ENCODE results near the gene LILRA1.
"Not testable (repeated sequence)": the region's sequence is repeated elsewhere in the genome, so short reads cannot be mapped to it uniquely, and the experiment has no call there.

Gene LILRA1

DNA sequence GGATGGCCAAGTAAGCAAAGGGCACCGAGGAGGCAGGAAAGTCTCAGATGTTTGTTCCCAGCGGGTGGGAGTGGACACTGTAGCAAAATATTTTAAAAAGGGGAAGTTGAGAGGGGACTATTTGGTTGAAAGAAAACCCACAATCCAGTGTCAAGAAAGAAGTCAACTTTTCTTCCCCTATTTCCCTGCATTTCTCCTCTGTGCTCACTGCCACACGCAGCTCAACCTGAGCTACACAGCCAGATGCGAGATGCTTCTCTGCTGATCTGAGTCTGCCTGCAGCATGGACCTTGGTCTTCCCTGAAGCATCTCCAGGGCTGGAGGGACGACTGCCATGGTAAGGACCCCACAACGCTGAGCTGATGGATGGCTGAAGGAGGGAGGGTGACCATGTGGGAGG is at the start of gene LILRA1:
Gene LILRA1, plus strand, starts transcription at position 188 of the 400 bp plus-strand sequence. CDS start 613 bp downstream, outside the sequence.
- in situ Hi-C loops (cut with MboI; ENCODE audit: low pct_unique_long_range_greater_than_20kb, low sequenced_read_pairs), result not testable (repeated sequence)
- DNase-seq, result peak; percentile 90

DNA sequence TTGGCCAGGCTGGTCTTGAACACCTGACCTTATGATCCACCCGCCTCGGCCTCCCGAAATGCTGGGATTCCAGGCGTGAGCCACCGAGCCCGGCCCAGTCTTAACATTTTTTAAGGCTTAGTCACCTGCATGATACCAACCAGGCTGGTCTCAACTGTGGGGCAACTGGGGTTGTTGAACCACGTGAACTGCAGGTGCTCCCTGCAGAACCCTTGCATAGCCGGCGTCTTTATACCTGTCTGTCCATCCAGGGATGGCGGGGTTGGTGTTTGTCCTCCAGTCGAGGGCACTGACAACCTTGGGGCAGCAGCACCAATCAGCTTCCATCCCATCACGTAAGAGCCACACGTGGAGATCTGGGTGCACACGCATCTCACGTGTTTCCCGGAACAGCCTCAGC is 44.6 kb upstream of the LILRA1 start:
- no peak for DNase-seq

DNA sequence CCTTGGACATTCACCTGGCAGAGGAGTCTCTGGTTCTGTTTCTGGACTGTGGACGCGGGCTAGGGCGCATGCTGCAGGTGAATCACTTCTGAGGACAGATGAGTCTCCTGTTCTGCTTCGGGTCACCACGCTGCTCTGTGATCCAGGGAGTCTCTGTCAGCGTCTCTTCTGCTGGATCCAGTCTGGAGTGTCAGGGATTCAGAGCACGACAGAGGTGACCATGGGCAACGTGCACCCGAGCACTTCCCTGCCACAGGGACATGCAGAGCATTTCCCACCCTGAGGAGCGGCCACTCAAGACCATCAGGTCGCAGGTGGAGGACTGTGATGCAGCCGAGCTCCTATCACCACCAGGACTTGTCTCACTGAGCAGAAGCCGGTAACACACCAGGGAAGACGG is 44.2 kb upstream of the LILRA1 start:
- in situ Hi-C loops (cut with MboI; ENCODE audit: low pct_unique_long_range_greater_than_20kb, low sequenced_read_pairs), result no loop called here
- DNase-seq, result no peak

More for the DNA sequence above, 44.6 kb upstream of the LILRA1 start:
- in situ Hi-C loops (cut with MboI; ENCODE audit: low pct_unique_long_range_greater_than_20kb, low sequenced_read_pairs), result no loop called here

DNA sequence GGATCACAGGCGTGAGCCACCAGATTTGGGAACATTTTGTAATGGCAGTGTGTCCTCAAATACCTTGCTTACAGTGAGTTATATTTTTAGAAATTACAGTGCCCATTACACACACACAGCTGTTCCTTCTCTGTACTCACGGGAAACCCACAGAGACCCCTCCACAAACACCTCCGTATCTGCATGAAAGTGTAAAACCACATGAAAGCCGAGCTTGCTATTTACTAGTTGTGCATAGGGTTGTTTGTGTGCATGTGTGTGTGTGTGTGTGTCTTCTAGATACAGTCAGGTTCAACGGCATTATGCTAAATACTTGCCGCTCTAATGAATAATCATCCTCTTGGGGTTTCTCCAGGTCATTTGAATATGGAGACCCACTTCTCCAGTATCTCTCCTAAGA is 42.1 kb upstream of the LILRA1 start:
- no peak for DNase-seq
- in situ Hi-C loops (cut with MboI; ENCODE audit: low pct_unique_long_range_greater_than_20kb, low sequenced_read_pairs), result no loop called here

DNA sequence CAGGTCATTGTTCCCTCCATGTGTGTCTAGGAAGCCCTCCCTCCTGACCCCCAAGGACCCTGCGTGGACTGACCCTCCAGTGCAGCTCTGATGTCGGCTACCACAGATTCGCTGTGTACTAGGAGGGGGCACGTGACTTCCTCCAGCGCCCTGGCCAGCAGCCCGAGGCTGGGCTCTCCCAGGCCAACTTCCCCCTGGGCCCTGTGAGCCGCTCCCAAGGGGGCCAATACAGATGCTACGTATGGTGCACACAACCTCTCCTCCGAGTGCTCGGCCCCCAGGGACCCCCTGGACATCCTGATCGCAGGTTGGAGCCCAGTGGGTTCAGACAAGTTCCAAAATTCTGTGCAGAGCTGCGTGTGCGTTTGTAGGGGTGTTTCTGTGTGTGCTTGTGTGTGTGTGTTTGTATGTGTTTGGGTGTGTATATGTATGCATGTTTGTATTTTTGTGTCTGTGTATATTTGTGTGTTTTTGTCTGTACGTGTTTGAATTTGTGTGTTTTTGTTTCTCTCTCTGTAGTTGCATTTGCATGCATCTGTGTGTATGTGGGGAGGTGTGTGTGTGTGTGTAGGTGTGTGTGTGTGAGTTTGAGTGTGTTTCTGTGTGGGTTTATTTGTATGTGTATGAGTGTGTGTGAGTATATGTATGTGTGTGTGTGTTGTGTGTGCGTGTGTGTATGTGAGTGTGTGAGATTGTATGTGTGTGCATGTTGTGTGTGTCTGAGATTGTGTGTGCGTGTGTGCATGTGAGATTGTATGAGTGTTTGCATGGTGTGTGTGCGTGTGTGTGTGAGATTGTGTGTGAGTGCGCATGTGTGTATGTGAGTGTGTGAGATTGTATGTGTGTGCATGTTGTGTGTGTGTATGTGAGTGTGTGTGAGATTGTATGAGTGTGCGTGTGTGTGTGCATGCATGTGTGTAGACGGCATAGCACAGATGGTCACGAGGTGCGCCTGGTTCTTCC is 41.2 kb upstream of the LILRA1 start:
- no peak for DNase-seq
- in situ Hi-C loops (cut with MboI; ENCODE audit: low pct_unique_long_range_greater_than_20kb, low sequenced_read_pairs), result no loop called here

DNA sequence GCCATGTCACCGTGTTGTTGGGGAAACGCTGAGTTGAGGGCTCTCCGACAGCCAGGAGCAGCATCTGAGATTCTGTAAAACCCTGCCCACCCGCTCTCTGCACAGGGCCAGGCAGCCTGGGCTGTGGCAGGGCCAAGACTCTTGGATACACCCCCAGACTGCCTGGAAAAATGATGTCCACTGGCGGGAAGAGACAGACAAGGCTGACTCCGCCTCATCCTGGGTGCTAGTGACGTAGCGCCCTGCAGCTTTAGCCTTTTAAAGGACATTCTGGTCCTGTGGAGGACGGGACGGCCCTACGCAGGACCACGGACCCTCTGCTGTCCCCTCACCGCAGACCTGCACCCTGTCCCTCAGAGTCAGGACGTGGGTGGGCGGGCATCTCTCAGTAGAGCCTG is 40.5 kb upstream of the LILRA1 start:
- in situ Hi-C loops (cut with MboI; ENCODE audit: low pct_unique_long_range_greater_than_20kb, low sequenced_read_pairs), result no loop called here
- DNase-seq, result no peak

DNA sequence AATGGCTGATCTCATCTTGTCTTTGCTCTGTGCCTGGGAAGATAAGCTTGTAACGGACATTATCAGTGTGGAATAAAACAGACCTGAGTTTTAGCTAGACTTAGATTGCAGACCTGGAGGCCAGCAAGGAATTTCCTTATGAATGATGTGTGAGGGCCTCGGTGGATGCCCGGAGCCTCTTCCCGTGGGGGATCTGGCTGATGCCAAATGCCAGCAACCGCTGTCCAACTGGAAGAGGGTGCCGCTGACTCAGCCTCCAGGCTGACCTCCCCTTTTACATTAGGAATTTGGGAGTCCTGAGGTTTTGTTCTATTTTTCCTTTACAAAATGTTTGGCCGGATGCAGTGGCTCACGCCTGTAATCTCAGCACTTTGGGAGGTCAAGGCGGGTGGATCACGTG is 39.4 kb upstream of the LILRA1 start:
- in situ Hi-C loops (cut with MboI; ENCODE audit: low pct_unique_long_range_greater_than_20kb, low sequenced_read_pairs), result no loop called here
- no peak for DNase-seq

DNA sequence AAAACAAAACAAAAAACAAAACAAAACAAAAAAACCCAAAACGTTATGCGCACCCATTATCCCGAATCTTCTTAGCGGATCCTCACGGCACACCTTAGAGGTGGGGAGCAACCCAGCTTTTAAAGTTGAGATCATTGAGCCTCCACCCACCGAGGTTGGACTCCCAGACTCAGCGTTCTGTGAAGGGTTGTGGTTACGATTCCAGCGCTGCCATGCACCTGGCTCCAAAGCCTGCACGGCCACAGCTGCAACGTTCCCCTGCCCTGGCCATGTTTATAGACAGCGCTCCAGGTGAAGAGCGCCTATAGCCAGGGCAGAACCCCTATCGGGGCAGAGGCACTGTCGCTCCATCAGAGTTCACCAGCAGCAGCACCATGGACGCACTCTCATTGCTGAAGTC is 38.5 kb upstream of the LILRA1 start:
- in situ Hi-C loops (cut with MboI; ENCODE audit: low pct_unique_long_range_greater_than_20kb, low sequenced_read_pairs), result no loop called here
- no peak for DNase-seq

DNA sequence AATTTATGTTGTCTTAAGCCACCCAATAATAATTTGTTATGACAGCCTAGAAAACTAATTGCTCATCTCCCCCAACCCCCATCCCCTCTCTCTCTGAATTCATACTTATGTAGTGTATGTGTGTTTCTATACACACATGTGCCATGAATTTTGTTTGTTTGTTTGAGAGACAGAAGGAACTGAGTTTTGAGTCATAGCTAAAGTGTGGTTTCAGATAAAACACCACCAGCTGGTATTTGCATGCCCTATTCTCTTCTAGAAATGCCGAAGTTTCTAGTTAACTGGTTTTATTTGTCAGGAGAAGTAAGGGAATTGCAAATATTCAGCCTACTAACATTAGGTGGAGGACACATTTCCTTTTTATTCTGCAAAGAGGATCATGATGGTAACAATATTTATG is 37.2 kb upstream of the LILRA1 start:
- DNase-seq, result no peak
- in situ Hi-C loops (cut with MboI; ENCODE audit: low pct_unique_long_range_greater_than_20kb, low sequenced_read_pairs), result no loop called here

DNA sequence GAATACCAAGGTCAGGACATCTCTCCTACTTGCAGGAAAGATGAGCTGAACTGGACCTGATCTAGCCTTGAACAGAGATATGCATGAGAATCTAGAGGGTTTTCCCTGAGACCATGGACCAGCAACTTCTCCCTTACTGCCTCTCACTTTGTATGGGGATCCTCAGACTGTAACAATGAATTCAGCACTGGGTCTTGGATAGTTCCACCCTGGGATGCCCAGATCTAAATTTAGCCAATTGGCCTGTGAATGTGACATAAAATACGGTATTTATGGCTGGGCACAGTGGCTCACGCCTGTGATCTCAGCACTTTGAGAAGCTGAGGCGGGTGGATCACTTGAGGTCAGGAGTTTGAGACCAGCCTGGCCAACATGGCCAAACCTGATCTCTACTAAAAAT is 35.1 kb upstream of the LILRA1 start:
- DNase-seq, result no peak
- in situ Hi-C loops (cut with MboI; ENCODE audit: low pct_unique_long_range_greater_than_20kb, low sequenced_read_pairs), result no loop called here

DNA sequence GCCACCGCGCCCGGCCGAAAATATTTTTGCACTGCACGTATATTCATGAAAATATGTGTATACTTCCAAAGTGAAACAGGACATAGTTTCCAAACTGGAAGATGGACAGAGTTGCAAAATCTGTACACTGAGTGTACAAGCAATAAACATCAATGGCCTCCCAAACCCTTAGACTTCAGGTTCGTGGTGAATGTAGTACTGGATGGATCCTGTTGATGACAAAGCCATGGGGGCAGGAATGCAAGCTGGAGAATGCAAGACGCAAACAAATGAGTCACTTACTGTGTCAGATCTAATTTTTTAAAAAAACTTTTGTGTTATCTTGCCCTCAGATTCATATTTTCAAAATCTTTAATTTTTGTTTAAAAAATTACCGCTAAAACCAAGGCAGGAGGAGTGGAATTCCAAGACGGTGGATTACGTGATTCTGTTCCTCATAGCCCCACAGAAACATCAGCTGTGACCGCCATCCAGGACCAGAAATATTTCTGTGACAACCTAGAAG is 32.5 kb upstream of the LILRA1 start:
- in situ Hi-C loops (cut with MboI; ENCODE audit: low pct_unique_long_range_greater_than_20kb, low sequenced_read_pairs), result no loop called here
- no peak for DNase-seq

DNA sequence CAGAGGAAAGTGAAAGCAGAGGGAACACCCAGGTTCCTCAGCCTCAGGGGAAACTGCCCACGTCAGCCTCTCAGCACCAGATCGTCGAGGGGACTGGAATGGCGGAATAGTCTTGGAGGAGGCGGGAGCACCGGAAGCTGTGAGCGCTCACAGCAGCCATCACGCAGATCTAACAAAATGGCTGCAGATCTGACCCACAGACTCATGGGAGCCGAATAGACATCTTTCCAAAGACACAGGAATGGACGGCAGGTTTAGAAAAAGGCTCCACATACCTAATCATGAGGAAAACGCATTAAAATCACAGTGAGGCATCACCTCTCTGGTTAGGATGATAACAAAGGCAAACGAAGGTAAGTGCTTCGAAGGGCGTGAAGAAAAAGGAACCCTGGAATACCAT is 31.6 kb upstream of the LILRA1 start:
- no peak for DNase-seq
- in situ Hi-C loops (cut with MboI; ENCODE audit: low pct_unique_long_range_greater_than_20kb, low sequenced_read_pairs), result no loop called here

DNA sequence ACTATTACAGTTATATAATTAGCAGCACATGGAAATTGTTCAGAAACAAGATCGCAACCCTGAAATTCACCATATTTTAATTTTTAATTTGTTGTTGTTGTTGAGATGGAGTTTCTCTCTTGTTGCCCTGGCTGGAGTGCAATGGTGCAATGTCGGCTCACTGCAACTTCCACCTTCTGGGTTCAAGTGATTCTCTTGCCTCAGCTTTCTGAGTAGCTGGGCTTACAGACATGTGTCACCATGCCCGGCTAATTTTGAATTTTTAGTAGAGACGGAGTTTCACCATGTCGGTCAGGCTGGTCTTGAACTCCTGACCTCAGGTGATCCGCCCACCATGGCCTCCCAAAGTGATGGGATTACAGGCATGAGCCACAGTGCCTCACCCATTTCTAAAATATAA is 30.2 kb upstream of the LILRA1 start:
- DNase-seq; in situ Hi-C loops (cut with MboI; ENCODE audit: low pct_unique_long_range_greater_than_20kb, low sequenced_read_pairs): not testable (repeated sequence)

DNA sequence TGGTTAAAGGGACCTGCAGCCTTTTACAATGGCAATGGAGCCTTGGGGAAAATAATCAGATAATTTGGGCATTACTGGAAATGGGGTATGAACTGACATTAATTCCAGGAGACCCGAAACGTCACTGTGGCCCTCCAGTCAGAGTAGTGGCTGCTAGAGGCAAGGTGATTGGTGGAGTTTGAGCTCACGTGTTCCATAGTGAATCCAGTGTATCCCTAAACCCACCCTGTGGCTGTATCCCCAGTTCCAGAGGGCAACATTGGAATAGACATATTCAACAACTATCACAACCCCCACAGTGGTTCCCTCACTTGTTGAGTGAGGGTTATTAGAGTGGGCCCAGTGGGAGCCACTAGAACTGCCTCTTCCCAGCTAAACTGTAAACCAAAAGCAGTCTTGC is 23.1 kb upstream of the LILRA1 start:
- no peak for DNase-seq
- in situ Hi-C loops (cut with MboI; ENCODE audit: low pct_unique_long_range_greater_than_20kb, low sequenced_read_pairs), result no loop called here

DNA sequence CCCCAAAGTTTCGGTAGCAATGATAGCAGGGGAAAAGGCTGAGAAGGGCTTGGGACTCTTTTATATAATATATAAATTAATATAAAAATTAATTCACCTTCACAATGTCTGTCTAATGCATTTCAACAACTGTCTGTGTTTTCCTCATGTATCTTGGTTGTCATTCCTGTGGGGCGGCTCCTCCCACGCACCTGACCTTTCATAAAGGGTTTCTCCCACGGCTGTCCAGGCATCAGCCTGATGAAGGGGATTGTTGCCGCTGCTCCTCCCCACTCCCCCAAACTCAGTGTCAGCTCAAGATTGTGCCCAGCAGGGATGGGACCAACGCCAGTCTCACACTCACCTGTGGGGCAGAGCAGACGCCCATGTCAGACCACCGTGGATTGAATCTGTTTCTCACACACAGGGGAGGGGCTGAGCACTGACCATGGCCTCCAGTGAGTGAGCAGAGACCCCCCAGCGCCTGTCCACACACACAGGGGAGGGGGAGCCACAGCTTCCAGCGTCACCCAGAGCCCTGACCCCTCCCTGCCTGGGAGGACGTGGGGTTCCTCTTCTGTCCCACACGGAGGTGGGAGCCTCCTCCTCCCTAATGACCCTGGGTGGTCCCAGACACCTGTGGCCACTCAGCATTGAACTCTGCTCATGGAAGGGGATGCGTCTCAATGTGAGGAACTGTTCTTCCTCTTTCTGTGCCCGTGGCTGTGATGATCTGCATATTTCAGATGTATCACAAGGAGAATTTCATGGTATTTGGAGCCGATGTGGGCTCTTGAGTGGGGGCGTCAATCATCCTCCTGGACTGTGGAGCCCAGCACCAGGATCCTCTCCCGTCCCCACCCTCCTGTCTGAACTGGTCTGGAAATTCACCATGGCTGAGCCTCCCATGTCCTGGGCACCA is 21.5 kb upstream of the LILRA1 start:
- DNase-seq, result peak; percentile 67
- in situ Hi-C loops (cut with MboI; ENCODE audit: low pct_unique_long_range_greater_than_20kb, low sequenced_read_pairs), result not testable (repeated sequence)

DNA sequence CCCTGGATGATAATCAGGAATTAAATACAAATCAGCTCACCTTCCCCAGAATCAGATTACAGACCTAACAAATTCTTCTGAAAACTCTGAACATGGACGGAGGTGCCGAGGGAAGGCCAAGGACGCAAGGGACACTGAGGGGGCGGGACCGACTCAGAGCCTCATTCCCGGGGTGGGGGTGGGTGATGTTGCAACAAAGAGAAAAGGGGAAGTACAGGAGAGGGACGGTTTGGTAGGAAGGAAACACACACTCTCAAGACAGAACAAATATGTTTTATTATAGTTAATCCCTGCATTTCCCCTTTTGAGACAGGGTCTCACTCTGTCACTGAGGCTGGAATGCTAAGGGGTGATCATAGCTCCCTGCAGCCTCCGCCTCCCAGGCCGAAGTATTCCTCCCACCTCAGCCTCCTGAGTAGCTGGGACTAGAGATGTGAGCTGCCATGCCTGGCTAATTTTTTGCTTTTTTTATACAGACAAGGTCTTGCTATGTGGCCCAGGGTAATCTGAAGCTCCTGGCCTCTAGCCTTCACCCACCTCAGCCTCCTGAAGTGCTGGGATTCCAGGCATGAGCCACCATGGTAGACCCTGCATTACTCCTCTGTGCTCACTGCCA is 20.6 kb upstream of the LILRA1 start:
- DNase-seq, result peak; percentile 90
- in situ Hi-C loops (cut with MboI; ENCODE audit: low pct_unique_long_range_greater_than_20kb, low sequenced_read_pairs), result no loop called here

DNA sequence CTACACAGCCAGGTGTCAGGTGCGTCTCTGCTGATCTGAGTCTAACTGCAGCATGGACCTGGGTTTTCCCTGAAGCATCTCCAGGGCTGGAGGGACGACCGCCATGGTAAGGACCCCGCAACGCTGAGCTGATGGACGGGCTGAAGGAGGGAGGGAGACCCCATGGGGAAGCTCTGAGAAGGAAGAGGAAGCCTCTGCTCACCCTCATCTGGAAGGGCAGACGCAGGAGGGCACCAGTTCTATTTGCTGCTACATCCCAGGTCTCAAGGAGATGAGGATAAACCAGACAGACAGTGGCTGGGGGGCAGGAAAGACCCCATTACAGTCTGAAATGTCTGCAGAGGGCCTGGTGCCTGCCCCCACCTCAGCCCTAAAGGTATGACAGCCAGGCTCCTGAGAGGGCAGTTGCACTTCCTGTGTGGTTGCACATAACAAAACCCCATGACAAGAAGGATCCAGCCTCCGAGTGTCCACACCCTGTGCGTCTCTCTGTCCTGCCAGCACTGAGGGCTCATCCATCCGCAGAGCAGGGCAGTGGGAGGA is 20.0 kb upstream of the LILRA1 start, which contains the start of gene LILRA2:
Gene LILRA2, plus strand, starts transcription at position 461 of the 543 bp plus-strand sequence. CDS start 89 bp downstream, outside the sequence.
- in situ Hi-C loops (cut with MboI; ENCODE audit: low pct_unique_long_range_greater_than_20kb, low sequenced_read_pairs), result no loop called here
- peak; percentile 24 for DNase-seq

DNA sequence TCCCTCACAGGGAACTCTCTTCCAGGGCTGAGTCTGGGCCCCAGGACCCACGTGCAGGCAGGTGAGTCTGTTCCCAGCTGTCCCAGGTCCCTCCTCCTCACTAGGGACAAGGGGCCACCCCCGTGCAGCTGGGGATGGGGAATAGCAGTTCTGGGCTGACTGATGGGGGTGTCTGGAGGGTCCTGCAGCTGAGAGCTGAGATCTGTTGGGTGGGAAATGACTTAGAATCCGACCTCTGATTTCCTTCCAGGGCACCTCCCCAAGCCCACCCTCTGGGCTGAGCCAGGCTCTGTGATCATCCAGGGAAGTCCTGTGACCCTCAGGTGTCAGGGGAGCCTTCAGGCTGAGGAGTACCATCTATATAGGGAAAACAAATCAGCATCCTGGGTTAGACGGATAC is 19.4 kb upstream of the LILRA1 start:
- in situ Hi-C loops (cut with MboI; ENCODE audit: low pct_unique_long_range_greater_than_20kb, low sequenced_read_pairs), result no loop called here
- DNase-seq, result no peak

DNA sequence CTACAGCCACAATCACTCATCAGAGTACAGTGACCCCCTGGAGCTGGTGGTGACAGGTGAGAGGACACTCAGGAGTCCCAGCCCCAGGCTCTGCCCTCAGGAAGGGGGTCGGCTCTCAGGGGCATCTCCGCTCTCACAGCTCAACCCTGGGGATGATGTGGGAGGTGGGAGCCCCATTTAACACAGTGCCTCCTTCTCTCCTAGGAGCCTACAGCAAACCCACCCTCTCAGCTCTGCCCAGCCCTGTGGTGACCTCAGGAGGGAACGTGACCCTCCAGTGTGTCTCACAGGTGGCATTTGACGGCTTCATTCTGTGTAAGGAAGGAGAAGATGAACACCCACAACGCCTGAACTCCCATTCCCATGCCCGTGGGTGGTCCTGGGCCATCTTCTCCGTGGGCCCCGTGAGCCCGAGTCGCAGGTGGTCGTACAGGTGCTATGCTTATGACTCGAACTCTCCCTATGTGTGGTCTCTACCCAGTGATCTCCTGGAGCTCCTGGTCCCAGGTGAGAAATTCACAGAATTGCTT is 18.8 kb upstream of the LILRA1 start:
- DNase-seq, result no peak
- in situ Hi-C loops (cut with MboI; ENCODE audit: low pct_unique_long_range_greater_than_20kb, low sequenced_read_pairs), result no loop called here

Data from KBM-7 (cell line).